ENCODE data around the gene SH3GL3.

The SH3GL3 gene, protein sequence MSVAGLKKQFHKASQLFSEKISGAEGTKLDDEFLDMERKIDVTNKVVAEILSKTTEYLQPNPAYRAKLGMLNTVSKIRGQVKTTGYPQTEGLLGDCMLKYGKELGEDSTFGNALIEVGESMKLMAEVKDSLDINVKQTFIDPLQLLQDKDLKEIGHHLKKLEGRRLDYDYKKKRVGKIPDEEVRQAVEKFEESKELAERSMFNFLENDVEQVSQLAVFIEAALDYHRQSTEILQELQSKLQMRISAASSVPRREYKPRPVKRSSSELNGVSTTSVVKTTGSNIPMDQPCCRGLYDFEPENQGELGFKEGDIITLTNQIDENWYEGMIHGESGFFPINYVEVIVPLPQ

DNA sequence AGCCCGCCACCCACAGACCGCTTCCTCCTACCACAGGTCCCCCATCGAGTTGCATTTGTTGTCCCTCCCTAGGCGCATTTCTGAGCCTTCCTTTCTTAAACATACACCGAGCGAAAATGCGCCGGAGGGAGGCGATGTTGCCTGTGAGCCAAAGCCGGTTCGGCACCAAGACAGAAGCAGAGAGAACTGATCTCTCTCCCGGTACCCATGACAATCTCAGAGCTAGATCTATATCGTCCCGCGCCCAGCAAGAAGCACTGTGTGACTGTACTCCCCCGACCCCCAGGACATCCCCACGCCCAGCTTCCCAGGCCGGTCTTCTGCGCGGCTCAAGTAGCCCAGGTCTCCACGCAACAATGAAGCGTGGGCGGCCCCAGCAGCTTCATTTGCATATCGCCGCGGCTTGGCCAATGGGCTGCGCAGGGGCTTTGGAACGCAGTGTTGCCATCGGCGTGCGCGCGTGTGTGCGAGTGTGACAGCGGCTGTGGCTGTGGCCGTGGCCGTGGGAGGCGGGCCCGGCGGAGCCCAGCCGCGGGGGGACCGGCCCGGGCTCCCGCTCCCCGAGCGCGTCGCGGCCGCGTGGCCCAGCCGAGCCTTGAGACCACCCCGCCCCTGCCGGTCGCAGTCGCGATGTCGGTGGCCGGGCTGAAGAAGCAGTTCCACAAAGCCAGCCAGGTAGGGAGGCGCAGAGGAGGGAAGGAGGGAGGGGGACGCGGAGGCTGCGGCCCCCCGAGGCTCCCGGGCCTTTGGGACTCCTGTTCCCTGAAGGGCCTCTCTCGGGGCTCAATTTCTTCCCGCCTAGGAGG, at the start of gene SH3GL3:
TSS of gene SH3GL3 (plus strand) at position 438 of the 806 bp plus-strand sequence. CDS start at position 631, 193 bp downstream.
- DNase-seq: peak; percentile 50

DNA sequence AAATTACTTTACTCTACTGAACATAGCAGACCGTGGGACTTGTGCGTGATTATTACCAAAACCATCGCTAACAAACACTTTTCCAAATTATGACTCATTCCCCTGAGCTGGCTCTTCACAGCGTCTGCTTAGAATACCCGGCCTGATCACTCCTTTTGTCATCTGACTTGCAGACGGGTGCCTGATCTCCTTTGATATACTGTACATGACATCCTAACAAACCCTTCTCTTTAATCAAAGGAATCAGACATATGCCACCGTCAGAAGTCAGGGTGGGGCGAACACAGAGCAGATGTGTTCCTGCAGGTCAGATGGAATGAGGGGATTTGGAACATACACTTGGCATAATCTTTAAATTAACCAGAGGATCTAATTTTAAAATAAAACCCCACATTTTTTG, 48.5 kb upstream of the SH3GL3 start:
- DNase-seq: no peak

DNA sequence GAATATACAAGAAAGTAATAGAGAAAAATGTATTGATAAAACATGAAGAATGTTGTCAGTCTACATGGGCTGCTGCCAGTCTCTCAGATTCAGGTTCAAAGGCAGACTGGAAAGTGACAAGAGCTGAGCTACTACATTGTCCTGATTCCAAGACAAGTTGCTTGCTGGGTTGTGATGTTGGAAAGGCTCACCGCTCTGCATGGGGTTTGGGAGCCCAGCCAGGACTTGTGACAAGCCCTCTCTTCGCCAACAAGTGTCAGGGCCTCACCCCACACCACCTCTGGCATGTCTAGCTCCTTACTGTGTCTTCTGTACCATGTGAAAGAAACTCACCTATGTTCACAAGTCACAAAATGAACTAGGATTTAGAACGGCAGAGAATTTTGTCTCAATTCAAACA, 43.0 kb upstream of the SH3GL3 start:
- DNase-seq: no peak

DNA sequence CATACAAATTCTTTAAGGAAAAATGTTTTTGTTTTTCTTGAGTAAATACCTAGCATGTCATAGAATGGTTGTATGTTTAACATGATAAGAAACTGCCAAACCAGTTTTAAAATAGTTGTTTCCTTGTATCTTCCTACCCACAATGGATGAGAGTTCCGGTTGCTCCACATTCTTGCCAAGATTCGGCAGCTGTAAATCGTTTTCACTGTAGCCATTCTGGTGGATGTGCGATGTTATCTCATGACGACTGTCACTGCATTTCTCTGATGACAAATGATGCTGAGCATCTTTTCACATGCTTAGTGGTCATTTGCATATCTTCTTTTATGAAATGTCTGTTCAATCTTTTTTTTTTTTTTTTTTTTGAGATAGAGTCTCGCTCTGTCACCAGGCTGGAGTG, 36.6 kb upstream of the SH3GL3 start:
- no peak for DNase-seq

DNA sequence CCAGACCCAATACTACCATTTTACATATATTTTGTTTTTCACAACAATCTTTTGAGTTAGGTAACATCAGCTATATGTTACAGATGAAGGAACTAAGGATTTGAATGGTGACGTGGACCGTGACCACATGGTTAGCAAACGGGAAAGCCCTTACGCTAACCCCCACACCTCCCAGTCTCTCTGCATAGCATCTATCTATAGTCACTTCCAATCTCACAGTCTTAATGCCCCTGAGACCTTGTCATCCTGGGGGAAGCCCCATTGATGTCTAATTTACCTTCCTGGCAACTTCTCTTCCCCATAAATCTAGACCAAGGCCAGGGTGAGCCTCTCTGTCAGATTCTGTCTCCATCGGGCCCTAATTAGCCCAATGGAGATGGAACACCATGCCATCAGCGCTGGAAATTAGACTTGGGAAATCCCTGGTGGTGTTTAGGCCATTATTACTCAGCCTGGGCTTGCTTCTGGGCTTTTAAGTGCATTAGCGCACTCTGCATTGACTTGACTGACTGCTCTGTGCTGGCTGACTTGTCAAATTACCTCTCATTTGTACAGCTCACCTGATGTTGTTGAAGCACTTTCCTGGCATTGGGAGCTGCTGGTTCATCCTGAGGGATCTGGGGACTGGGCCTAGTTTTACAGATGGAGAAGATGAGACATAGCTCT, 34.0 kb upstream of the SH3GL3 start:
- DNase-seq: no peak

DNA sequence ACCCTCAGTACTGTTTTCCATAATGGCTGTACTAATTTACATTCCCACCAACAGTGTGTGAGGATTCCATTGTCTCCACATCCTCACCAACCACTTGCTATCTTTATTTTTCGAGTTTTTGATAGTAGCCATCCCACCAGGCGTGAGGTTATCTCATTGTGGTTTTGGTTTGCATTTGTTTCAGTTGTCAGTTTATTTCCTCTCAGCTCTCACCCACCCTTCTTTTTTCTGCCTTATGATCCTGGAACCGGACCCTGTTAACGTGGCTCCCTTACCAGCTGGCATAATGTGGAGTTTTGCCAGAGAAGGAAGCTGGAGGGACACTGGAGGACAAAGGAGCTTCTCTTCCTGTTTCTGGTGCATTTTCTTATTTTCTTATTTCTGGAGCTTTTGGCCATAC, 25.1 kb upstream of the SH3GL3 start:
- DNase-seq: no peak

DNA sequence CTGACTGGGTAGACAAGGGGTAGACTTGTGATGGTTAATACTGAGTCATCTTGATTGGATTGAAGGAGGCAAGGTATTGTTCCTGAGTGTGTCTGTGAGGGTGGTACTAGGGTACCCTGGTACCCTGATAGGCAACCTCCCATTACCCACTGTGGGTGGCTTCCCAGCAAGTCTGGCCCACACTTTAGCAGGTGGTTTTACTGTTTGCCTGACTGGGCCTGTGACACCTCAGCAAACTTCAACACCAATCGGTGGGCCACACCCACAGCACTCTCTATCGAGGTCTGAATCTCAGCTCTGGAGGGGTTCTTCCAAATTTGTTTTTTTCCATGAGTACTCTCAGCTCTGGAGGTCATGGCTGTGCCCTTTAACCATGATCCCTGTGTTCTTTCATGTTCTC, 24.6 kb upstream of the SH3GL3 start:
- DNase-seq: no peak

DNA sequence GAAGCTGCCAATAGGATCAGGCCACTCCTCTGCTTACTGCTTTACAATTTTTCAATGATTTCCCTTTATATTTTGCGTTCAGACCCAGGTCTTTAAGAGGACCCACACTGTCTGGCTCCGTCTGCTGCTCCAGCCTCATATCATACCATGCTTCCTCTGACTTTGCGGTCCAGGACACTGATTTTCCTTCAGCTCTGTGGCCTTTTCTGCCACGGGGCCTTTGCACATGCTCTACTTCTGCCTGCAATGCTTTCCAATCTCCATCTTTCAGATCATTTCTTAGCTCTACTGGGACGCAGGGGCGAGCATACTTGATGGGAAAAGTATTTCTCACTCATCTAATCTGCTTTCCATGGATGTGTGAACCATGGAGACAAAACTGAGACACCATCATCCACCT, 23.0 kb upstream of the SH3GL3 start:
- DNase-seq: no peak

DNA sequence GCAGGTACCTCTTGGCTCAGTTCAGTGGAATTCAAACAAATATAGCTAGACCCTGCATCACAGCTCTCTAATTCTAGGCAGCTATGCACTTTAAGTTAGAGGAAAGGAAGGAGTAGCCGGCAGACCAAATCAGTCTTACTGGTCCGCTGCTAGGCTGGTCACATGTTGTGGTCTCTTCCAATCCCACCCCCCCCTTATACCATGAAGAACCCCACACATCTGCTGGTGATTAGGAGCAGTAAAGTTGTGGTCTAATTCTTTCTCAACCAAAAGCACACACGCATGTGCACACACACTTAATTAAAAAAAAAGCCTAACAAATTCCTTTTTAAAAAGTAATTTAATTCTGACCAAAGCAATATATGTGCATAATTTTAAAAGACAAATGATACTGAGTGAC, 16.7 kb upstream of the SH3GL3 start:
- DNase-seq: no peak

DNA sequence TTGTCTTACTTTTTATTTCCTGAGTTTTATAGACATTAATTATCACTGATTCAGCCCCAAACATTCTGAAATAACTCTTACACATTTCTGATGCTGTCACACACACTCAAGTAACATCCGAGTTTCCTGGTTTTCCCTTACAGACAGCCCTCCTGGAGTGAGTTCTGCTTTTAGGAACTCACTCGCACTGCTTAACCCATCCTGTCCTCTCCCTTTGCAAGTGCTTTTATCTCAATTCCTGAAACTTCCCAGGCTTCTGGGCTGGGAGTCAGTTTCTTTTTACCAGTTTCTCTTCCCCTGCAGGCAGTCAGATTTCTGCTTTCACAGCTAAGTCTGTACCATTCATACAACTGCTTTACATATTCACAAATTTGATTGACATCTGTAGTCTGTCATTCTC, 15.6 kb upstream of the SH3GL3 start:
- DNase-seq: no peak

DNA sequence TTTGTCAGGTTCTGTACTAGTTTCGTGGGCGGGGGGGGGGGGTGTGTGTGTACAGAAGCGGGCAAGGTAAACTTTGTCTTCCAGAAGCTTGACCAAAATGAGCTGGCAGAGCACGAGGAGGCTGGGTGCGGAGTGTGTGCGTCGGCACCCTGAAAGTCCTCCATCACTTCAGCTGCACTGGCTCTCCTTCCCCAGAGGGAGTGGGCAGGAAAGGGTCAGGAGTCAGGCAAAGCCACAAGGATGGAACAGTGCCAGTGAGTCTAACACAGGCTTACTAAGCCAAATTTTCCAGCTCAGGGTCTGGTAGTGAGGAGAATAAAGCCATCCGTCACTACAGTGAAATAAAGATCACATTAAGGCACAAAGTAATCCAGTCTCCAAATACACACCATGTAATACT, 11.9 kb upstream of the SH3GL3 start:
- DNase-seq: no peak

DNA sequence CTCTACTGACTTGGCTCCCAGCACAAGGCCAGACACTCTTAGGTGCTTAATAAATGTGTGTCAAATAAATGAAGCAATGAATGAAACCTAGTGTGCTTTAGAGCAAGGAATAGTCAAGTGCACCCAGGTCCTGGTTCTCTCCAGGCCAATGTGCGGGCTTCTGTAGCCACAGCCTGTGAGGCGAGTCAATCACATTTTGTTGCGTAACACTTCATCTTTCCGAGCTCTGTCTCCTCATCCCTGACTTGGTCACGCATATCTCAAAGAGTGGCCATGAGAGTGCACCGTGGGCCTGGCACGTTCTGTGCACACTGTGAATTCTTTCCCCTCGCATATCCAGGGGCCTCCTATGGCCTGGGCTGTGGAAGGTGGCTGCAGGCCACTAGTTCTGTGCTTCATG, 11.4 kb upstream of the SH3GL3 start:
- DNase-seq: no peak

DNA sequence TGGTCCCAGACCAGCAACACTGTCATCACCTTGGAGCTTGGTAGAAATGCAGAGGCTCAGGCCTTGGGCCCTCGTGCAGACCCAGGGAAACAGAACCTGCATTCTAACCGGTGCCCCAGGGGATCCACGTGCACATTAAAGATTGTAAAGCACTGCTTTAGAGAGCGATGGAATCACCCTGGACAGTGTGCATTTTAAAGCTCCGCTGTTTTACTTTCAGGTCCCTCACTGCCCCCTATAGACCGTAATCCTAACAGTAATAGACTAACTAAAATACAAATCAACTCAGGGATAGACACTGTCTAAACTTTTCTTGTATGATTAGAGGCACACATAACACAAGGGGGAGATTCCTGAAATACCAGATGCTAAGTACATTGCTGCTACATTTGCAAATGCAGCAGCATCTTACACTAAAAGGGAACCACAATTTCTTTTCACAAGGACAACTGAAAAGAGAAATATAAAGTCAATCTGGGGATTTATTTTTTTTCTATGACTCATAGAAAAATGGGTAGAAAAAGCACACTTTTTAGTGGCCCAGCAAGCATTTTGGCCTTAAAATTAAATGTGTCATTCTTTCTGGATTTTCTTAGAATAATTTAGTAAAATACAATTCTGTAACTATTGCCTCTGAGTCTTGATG, 10.5 kb upstream of the SH3GL3 start:
- peak; percentile 40 for DNase-seq

DNA sequence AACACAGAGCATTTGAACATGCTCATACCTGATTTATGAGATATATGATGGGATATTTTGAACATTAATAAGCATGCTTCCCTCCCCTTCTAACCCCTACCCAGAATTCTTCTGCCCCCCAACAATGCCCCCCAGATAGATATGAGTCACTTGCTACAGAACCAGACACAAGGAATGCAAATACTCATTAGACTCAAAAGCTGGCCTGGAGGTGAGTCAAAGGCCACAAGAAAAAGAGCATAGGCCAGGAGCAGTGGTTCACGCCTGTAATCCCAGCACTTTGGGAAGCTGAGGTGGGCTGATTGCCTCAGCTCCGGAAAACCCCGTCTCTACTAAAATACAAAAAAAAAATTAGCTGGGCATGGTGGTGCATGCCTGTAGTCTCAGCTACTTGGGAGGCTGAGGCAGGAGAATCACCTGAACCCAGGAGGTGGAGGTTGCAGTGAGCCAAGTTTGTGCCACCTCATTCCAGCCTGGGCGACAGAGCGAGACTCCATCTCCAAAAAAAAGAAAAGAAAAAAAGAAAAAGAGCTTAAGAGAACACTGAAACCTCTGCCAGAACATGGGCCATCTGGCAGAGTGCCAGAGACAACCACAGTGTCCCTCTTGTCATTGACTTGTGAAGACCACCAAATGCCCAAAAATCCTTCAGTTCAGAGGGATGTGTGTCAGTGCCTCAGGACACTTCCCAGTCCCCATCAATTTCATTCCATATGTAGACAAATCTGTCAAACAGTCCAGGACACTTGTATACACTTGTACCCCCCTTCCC, 3.9 kb upstream of the SH3GL3 start:
- no peak for DNase-seq

DNA sequence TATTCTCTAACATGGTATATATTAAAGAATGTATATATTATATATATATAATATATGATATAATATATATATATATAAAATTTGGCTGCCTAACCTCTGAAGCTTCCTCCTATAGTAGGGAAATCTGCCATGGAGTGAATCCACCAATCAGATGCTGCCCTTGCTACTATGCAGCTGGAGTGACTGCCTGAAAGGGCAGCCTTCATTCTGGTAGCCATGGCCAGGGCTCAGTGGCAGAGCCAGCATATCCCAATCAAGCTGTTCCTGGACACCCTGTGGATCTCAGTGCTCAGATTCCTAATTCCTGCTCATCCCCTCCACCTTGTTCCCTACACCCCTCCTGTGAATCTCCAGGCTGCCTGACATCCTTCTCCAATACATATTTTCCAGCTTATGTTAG, 2.2 kb upstream of the SH3GL3 start:
- no peak for DNase-seq

DNA sequence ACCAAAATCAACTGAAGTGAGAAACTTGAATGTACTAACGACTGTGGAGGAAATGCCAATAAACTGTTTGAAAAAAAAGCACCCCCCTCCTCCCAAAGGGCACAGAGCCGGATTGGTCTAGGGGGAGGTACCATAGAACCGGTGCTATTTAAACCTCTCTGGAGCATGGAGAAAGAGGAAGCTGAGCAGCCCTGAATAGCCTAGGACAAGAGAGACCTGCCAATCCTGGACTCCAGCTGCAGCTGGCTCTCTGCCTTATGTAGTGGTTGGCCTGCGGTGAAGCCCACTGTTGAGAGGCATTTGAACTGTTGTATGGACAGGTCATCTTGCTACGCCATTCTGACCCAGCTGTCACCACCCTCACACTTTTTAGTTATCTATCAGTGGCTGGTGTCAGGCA, 1.5 kb upstream of the SH3GL3 start:
- DNase-seq: no peak

DNA sequence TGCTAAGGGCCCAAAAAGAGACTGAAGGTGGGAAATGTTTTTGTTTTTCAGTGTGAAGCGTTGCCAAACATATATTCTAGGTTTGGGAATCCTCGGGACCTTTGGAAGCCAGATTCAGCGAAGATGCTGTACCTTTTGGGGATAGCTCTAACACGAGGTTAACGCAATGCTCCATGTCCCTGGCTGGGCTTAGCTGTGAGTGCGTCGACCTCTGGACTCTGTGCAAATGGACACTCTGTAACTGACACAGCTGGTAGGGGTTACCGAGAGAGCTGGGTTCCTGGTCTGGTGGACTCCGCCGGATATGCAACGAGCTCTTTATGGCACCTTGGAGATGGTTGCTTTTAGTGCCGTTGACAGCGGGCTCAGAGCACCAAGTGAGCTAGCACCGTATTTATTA, 724 bp upstream of the SH3GL3 start:
- DNase-seq: no peak

DNA sequence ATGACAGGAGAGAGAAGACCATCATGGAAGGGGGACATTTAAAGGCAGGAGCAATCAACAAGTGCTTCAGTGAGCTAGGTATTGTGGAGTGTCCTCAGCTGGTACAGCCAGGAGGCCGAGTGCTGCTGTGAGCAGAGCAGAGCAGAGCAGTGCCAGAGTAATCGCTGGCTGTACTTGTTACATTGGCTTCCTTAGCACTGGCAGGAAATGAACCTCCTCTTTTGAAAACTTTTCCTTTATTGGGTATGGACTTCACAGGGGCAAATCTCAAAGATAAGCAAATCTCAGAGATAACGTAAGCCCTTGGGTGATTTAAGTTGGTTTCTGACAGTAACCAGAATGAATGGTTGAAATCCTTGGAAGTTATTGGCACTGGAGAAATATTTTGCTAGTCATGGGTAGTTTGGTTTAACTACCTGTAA, 2.1 kb downstream of the SH3GL3 start:
- no peak for DNase-seq

DNA sequence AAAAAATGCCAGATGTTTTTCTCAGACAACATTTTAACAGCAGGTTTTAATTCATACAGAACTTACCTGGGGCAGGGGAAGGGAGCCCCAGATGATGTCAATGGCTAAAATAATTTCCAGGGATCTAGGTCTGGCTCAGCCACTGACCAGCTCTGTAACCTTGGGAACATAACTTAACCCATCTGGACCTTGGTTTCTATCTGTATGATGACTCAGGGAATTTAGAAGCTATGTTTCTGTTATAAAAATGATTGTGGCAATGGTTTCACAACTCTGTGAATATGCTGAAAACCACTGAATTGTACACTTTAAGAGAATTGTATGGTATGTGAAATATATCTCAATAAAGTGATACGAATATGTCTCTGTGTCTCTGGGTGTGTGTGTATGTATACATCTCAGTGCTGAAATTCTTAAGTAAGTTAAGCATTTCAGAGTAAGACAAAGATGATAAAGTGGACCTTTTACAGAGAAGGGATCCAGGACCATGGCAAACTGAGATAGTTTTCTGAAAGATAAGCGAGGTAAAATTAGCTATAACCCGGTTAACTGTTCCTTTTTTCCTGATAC, 2.9 kb downstream of the SH3GL3 start:
- DNase-seq: no peak

DNA sequence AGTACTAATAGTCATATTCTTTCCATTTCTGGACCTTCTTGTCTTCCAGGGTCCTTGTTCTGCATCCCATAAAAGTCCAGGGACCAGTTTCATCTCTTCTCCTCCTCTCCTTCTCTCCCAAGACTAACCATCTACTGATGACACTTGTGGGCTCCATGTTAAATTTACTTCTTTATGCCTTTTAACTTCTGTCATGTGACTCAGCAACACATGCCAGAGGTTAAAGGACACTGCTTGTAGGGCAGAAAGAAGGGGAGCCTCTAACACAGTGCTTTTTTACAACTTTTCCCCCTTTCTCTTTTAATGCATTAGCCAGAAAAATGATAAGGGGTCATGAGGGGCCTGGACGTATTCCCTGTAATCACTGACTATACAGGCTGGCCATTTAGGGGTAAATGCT, 10.0 kb downstream of the SH3GL3 start:
- no peak for DNase-seq

DNA sequence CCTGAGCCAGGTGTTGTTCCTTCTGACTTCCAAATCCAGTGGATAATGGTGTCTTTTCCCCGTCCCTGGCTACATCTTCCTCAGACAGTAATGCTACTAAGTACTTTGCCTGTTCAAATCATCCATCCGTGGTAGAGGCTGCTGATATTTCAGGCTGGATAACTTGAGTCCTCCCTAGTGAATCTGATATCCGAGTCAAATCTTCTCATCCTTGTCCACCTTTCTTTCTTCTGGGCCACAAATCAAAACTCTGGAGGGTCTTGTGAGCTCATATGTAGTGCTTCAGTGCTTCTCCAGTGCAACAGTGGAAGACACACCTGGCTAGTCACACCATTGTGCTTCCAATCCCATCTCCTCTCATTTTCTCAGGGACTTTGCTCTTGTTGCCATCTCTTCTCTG, 11.2 kb downstream of the SH3GL3 start:
- no peak for DNase-seq

DNA sequence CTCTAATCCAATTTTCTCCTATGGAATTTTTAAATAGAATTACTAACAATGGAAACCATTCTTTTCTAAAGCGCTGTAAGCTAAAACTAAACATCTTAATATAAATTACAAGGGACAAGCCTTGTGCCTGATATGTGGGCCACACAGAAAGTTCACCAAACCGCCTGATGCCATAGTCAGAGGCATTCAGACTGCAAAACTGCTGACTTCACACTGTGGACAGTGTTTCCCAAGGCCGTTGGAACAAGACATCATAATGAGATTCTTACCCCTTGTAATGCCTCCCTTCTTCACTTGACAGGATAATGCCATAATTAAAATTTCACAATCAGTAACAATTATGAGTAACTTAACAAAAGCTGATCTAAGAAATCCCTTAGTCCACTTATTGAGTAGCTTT, 14.9 kb downstream of the SH3GL3 start:
- no peak for DNase-seq

All from COR-L47 (cell line).